ENCODE results near the gene CCSAP. TPM values are rescaled to one million over a fixed set of nuclear protein-coding genes. Genes with fewer than 3 reads are reported as not detected.

CCSAP gene
- total and polyA plus RNA-seq, 2 of the 13 experiments (the other 11 are each of a cell fraction or from before 2014, with no cell fraction given) = 3.7 to 9.0 TPM

DNA sequence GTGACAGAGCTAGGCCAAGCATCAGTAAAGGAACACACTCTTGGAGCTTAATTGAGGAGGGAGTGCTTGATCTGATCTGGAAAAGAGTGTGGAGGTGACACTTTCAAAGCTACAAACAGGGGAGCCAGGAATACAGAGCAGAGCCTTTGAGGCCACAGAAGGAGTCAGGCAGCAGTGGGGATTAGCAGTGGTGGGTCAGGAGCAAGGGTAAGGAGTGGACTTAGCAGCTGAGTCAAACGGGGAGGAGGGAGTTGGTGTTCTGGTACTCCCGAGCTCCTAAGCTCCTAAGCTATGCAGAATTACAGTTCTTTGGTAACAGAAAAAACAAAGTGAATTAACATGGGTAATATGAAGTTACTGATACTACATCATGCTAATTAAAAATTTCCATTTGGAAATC, 57.4 kb downstream of the CCSAP start:
- H3K4me1 ChIP-seq (ENCODE audit: insufficient read depth, low read length) = peaks cover 75% of the 10 kb centered on the region
- DNase-seq (ENCODE audit: low spot score) (no peak), ATAC-seq (peak; percentile 43; the same call in 2 of the 3 replicates), FAIRE-seq (no peak)
- peaks cover 37% of the 10 kb centered on the region for H4K20me1 ChIP-seq (ENCODE audit: insufficient read depth, low read length)
- in situ Hi-C loops (cut with HindIII; ENCODE audit: extremely low pct_ligation_motif_present, low pct_unique_long_range_greater_than_20kb) = no loop called here
- no peak overlapping the region for H3K27ac ChIP-seq (ENCODE audit: extremely low read length, insufficient read depth, low read length)
- ChIA-PET CTCF (ENCODE audit: low intra/inter-chr PET ratio, low total read pairs) (no interaction called here), POLR2A (no interaction called here)
- H3K4me3 ChIP-seq (replicated peaks in 1 of 3; ENCODE audit: insufficient read depth in 1 of 3, low read depth in 2 of 3, low read length in 3 of 3) = no peak overlapping the region
- H3K79me2 ChIP-seq (ENCODE audit: insufficient read depth, low read length) = peaks cover 92% of the 10 kb centered on the region
- no peaks in the 10 kb centered on the region for H3K27me3 ChIP-seq (ENCODE audit: control insufficient read depth in 1 of 2, insufficient read depth in 2 of 2, low read length in 2 of 2)
- H3K9me3 ChIP-seq (ENCODE audit: low read length) = no peaks in the 10 kb centered on the region
- no peak overlapping the region for H2AFZ ChIP-seq (ENCODE audit: low read length)
- no peak overlapping the region for H3K4me2 ChIP-seq (ENCODE audit: low read depth, low read length)
- no peak overlapping the region for H3K9ac ChIP-seq (ENCODE audit: insufficient read depth, low read depth, low read length)
- peaks cover 1 to 35% of the 10 kb centered on the region in 2 experiments for H3K36me3 ChIP-seq (replicated peaks in 1 of 2; ENCODE audit: control insufficient read depth in 1 of 2, insufficient read depth in 2 of 2, low read length in 2 of 2)
- WGBS (ENCODE audit: low lambda C conversion rate) = 79% methylated on average over 2 of the region's 2 CpGs
- intact Hi-C loops (cut with micrococcal nuclease; ENCODE audit: unreplicated experiment) = no loop called here
- no TSS peak for BruUV-seq (replicated peaks)
- TF ChIP-seq, protein P1, sequence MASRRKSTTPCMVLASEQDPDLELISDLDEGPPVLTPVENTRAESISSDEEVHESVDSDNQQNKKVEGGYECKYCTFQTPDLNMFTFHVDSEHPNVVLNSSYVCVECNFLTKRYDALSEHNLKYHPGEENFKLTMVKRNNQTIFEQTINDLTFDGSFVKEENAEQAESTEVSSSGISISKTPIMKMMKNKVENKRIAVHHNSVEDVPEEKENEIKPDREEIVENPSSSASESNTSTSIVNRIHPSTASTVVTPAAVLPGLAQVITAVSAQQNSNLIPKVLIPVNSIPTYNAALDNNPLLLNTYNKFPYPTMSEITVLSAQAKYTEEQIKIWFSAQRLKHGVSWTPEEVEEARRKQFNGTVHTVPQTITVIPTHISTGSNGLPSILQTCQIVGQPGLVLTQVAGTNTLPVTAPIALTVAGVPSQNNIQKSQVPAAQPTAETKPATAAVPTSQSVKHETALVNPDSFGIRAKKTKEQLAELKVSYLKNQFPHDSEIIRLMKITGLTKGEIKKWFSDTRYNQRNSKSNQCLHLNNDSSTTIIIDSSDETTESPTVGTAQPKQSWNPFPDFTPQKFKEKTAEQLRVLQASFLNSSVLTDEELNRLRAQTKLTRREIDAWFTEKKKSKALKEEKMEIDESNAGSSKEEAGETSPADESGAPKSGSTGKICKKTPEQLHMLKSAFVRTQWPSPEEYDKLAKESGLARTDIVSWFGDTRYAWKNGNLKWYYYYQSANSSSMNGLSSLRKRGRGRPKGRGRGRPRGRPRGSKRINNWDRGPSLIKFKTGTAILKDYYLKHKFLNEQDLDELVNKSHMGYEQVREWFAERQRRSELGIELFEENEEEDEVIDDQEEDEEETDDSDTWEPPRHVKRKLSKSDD (CRISPR knock-in tag; IDR thresholded peaks at IDR 0.05; ENCODE audit: low read depth) = no peak
- TF ChIP-seq ZNF263 (CRISPR knock-in tag; IDR thresholded peaks at IDR 0.05) = 0 out of 2 replicates have a peak, but pooled peaks have one; percentile 43

DNA sequence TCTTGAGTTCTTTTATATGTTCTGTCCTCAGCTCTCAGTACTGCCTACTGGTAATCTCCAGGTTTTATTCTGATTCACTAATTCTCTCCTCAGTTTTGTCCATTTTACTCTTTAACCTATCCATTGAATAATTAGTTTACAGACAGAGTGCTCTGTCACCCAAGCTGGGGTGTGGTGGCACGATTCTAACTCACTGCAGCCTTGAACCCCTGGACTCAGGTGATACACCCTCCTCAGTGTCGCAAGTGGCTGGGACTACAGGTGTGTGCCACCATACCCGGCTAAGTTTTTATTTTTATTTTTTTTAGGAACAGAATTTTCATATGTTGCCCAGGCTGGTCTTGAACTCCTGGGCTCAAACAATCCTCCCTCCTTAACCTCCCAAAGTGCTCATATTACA, 58.0 kb downstream of the CCSAP start:
- BruUV-seq (replicated peaks) = no TSS peak
- Histone ChIP-seq H3K79me2 (ENCODE audit: insufficient read depth, low read length) (peaks cover 95% of the 10 kb centered on the region), H3K27ac (ENCODE audit: extremely low read length, insufficient read depth, low read length) (no peak overlapping the region), H3K27me3 (ENCODE audit: control insufficient read depth in 1 of 2, insufficient read depth in 2 of 2, low read length in 2 of 2) (no peaks in the 10 kb centered on the region), H4K20me1 (ENCODE audit: insufficient read depth, low read length) (peaks cover 42% of the 10 kb centered on the region), H3K9me3 (ENCODE audit: low read length) (no peaks in the 10 kb centered on the region), H3K36me3 (replicated peaks in 1 of 2; ENCODE audit: control insufficient read depth in 1 of 2, insufficient read depth in 2 of 2, low read length in 2 of 2) (peaks cover 1 to 29% of the 10 kb centered on the region in 2 experiments), H3K4me2 (ENCODE audit: low read depth, low read length) (no peak overlapping the region), H3K4me3 (replicated peaks in 1 of 3; ENCODE audit: insufficient read depth in 1 of 3, low read depth in 2 of 3, low read length in 3 of 3) (no peak overlapping the region), H3K4me1 (ENCODE audit: insufficient read depth, low read length) (peaks cover 77% of the 10 kb centered on the region), H2AFZ (ENCODE audit: low read length) (no peak overlapping the region), H3K9ac (ENCODE audit: insufficient read depth, low read depth, low read length) (no peak overlapping the region)
- ChIA-PET CTCF (ENCODE audit: low intra/inter-chr PET ratio, low total read pairs) (no interaction called here), POLR2A (no interaction called here)
- intact Hi-C loops (cut with micrococcal nuclease; ENCODE audit: unreplicated experiment) (no loop called here), in situ Hi-C loops (cut with HindIII; ENCODE audit: extremely low pct_ligation_motif_present, low pct_unique_long_range_greater_than_20kb) (no loop called here)
- 46% methylated on average over 3 of the region's 3 CpGs for WGBS (ENCODE audit: low lambda C conversion rate)
- ATAC-seq = no peak
- no peak for FAIRE-seq
- TF ChIP-seq ISL2 (CRISPR knock-in tag; IDR thresholded peaks at IDR 0.05) = no peak
- TF ChIP-seq HNF4A (CRISPR knock-in tag; IDR thresholded peaks at IDR 0.05) = peak; percentile 39; the same call in 1 of the 2 replicates
- no peak for DNase-seq (ENCODE audit: low spot score)
